Endothelial cell of hepatic sinusoid (primary cell): ENCODE data around the gene MYH10.

Source experiments
- in situ Hi-C: cut with HindIII; loops from 2 replicates; pipeline ENCODE4 v1.10.0; 2017; ENCODE audit warnings: low sequenced_read_pairs

MYH10 gene

GRCh38 chr17:8459107-8459506 lies 171.4 kb downstream of the MYH10 start:
- in situ Hi-C loops, result no loop called here

GRCh38 chr17:8458128-8458527 lies 172.4 kb downstream of the MYH10 start:
- in situ Hi-C loops, result no loop called here

GRCh38 chr17:8455665-8456209 lies 174.8 kb downstream of the MYH10 start:
- in situ Hi-C loops, result no loop called here

- in situ Hi-C loops, result no loop called here
Observed at GRCh38 chr17:8453326-8453725, 177.2 kb downstream of the MYH10 start.

- in situ Hi-C loops, result no loop called here
Observed at GRCh38 chr17:8451933-8452614, 178.5 kb downstream of the MYH10 start.

GRCh38 chr17:8448310-8448709 lies 182.2 kb downstream of the MYH10 start:
- in situ Hi-C loops, result loop anchor here (10.0 kb wide), 1 partner anchor 46 kb away; no protein-coding TSS in a partner anchor

GRCh38 chr17:8447799-8448198 lies 182.7 kb downstream of the MYH10 start:
- in situ Hi-C loops, result loop anchor here (10.0 kb wide), 1 partner anchor 47 kb away; no protein-coding TSS in a partner anchor

GRCh38 chr17:8445536-8445935 lies 185.0 kb downstream of the MYH10 start:
- in situ Hi-C loops, result loop anchor here (10.0 kb wide), 1 partner anchor 49 kb away; no protein-coding TSS in a partner anchor

GRCh38 chr17:8444494-8444893 lies 186.0 kb downstream of the MYH10 start:
- in situ Hi-C loops, result loop anchor here (10.0 kb wide), 1 partner anchor 50 kb away; no protein-coding TSS in a partner anchor

GRCh38 chr17:8443756-8444155 lies 186.8 kb downstream of the MYH10 start:
- in situ Hi-C loops, result loop anchor here (10.0 kb wide), 1 partner anchor 51 kb away; no protein-coding TSS in a partner anchor

GRCh38 chr17:8442310-8442709 lies 188.2 kb downstream of the MYH10 start:
- in situ Hi-C loops, result loop anchor here (10.0 kb wide), 1 partner anchor 52 kb away; no protein-coding TSS in a partner anchor

- in situ Hi-C loops, result loop anchor here (10.0 kb wide), 1 partner anchor 53 kb away; no protein-coding TSS in a partner anchor
Observed at GRCh38 chr17:8441690-8442089, 188.8 kb downstream of the MYH10 start.

GRCh38 chr17:8439681-8440080 lies 190.8 kb downstream of the MYH10 start:
- in situ Hi-C loops, result loop anchor here (10.0 kb wide), 1 partner anchor 55 kb away; no protein-coding TSS in a partner anchor

- in situ Hi-C loops, result no loop called here
Observed at GRCh38 chr17:8438441-8438840, 192.1 kb downstream of the MYH10 start.

- in situ Hi-C loops, result no loop called here
Observed at GRCh38 chr17:8436844-8437171, 193.7 kb downstream of the MYH10 start.

GRCh38 chr17:8436169-8436843 lies 194.2 kb downstream of the MYH10 start:
- in situ Hi-C loops, result no loop called here

- in situ Hi-C loops, result no loop called here
Observed at GRCh38 chr17:8435245-8436168, 195.0 kb downstream of the MYH10 start, which contains the start of gene NDEL1. TSS of gene NDEL1 (plus strand) at chr17:8435884. CDS start at chr17:8444272, 8,388 bp downstream.

GRCh38 chr17:8430966-8431365 lies 199.6 kb downstream of the MYH10 start:
- in situ Hi-C loops, result no loop called here

- in situ Hi-C loops, result no loop called here
Observed at GRCh38 chr17:8426802-8427201, 203.7 kb downstream of the MYH10 start.

GRCh38 chr17:8426094-8426720 lies 204.3 kb downstream of the MYH10 start:
- in situ Hi-C loops, result no loop called here
